ENCODE results near the gene MRTO4. TPM values are rescaled to one million over a fixed set of nuclear protein-coding genes. Genes with fewer than 3 reads are reported as not detected.

The MRTO4 gene
- total and polyA plus RNA-seq, 9 of the 15 experiments (the other 6 are each of a cell fraction or from before 2014, with no cell fraction given), result 62.0 to 173 (median 146) TPM

- Histone ChIP-seq H3K27me3 (ENCODE audit: control insufficient read depth in 2 of 2, insufficient read depth in 2 of 2, low read length in 2 of 2) (no peaks in the 10 kb centered on the region), H3K4me3 (no peak overlapping the region), H3K4me1 (replicated peaks in 1 of 2; ENCODE audit: control insufficient read depth in 2 of 2, insufficient read depth in 2 of 2, low read length in 2 of 2) (peaks cover 9 to 29% of the 10 kb centered on the region in 2 experiments; a peak in 4 of 5 replicates), H3K4me2 (ENCODE audit: insufficient read depth, low read length) (no peak overlapping the region), H3K36me3 (ENCODE audit: control insufficient read depth, insufficient read depth, low read length) (peaks cover 60% of the 10 kb centered on the region), H3K79me2 (ENCODE audit: control insufficient read depth, insufficient read depth, low read length) (peaks cover 23% of the 10 kb centered on the region), H2AFZ (ENCODE audit: low read depth, low read length) (no peak overlapping the region), H4K20me1 (replicated peaks; ENCODE audit: control insufficient read depth, insufficient read depth, low read length) (no peaks in the 10 kb centered on the region), H3K9me1 (ENCODE audit: control insufficient read depth, insufficient read depth, low read length) (no peaks in the 10 kb centered on the region), H3K9ac (ENCODE audit: insufficient read depth in 1 of 2, low read depth in 2 of 2, low read length in 2 of 2) (peak overlapping the region in 1 of 2 experiments; percentile 21; a peak in 1 of 4 replicates), H3K9me3 (replicated peaks; ENCODE audit: control insufficient read depth, insufficient read depth, low read depth, low read length) (no peaks in the 10 kb centered on the region), H3K27ac (ENCODE audit: extremely low read depth, low read depth, low read length) (no peak overlapping the region)
- in situ Hi-C loops (cut with MboI), result no loop called here
- TF ChIP-seq ZNF277 (CRISPR knock-in tag; IDR thresholded peaks at IDR 0.05; ENCODE audit: borderline replicate concordance) (no peak), PCBP1 (IDR thresholded peaks at IDR 0.05; ENCODE audit: low read depth, low read length, poor library complexity, severe bottlenecking) (no peak), RBFOX2 (IDR thresholded peaks at IDR 0.05; ENCODE audit: low read depth, low read length) (0 out of 2 replicates have a peak, but pooled peaks have one; percentile 21)
- WGBS (ENCODE audit: insufficient coverage, low coverage, missing lambda C conversion rate), result 89% methylated on average over 10 of the region's 10 CpGs
- POLR2A ChIA-PET, result no interaction called here
- CTCF ChIA-PET (ENCODE audit: low intra/inter-chr PET ratio), result no interaction called here
- BruUV-seq (replicated peaks), result no TSS peak
- DNase-seq (ENCODE audit: extremely low read depth in 1 of 4, low spot score in 3 of 4) (no peak), FAIRE-seq (no peak), ATAC-seq (no peak)
- intact Hi-C loops (cut with micrococcal nuclease), result no loop called here
Observed at GRCh38 chr1:19307794-19308508, 56.3 kb downstream of the MRTO4 start.

Measured in K562 (cell line).